Panc1 (cell line): Measurements from ENCODE around the gene STX19. TPM values are rescaled to one million over a fixed set of nuclear protein-coding genes. Genes with fewer than 3 reads are reported as not detected.

Source experiments
- ATAC-seq: fragments of 200-7000 bp; cut with Tn5 transposase; 2 replicates; pipeline ENCODE4 v1.9.1; 2020; ENCODE audit warnings: mild to moderate bottlenecking, moderate library complexity
- BruUV-seq: library from RNA; stranded (reverse); fragments of 400-500 nt; replicated peaks from 2 replicates; lab custom pipeline; 2021; lab: Mats Ljungman, UMichigan
- CTCF ChIA-PET: fragments of 300-600 bp; sonication (Branson Sonifier 250); formaldehyde crosslinking; loops from one replicate; lab custom pipeline; 2022; ENCODE audit warnings: antibody characterized with exemption; lab: Charles Lee
- POLR2A ChIA-PET: fragments of 300-600 bp; sonication (Branson Sonifier 250); formaldehyde crosslinking; loops from one replicate; lab custom pipeline; 2022; ENCODE audit warnings: antibody characterized with exemption; lab: Charles Lee
- DNase-seq: peaks from one replicate; pipeline ENCODE4 v3.0.0-alpha.2; 2010; ENCODE audit warnings: low read depth, low spot score
- H3K27ac ChIP-seq: 2 replicates; pipeline ENCODE4 v1.5.1; 2011; ENCODE audit warnings: mild to moderate bottlenecking, low read length, inconsistent platforms
- H3K27me3 ChIP-seq: fragments of 200-500 bp; sonication (Bioruptor generic); 2 replicates; pipeline ENCODE4 v1.6.0; 2014; ENCODE audit warnings: low read length, inconsistent platforms; ENCODE audit not compliant: control insufficient read depth, insufficient read depth
- H3K36me3 ChIP-seq: fragments of 200-500 bp; sonication (Bioruptor generic); 2 replicates; pipeline ENCODE4 v1.5.1; 2014; ENCODE audit warnings: inconsistent platforms, mild to moderate bottlenecking, low read length, moderate library complexity; ENCODE audit not compliant: control insufficient read depth, insufficient read depth
- H3K4me1 ChIP-seq: 2 replicates; pipeline ENCODE4 v1.5.1; 2011; ENCODE audit warnings: inconsistent platforms, mild to moderate bottlenecking, low read length, moderate library complexity; ENCODE audit not compliant: control insufficient read depth, insufficient read depth
- H3K4me3 ChIP-seq, 2 experiments: 2 replicates each; pipeline ENCODE4 v1.5.1; 2011 to 2012; ENCODE audit warnings: low read depth in 2 of 2, low read length in 2 of 2, mild to moderate bottlenecking in 2 of 2, inconsistent platforms in 1 of 2, moderate library complexity in 1 of 2
- H3K9me3 ChIP-seq: fragments of 200-500 bp; sonication (Bioruptor generic); 2 replicates; pipeline ENCODE4 v1.5.1; 2014; ENCODE audit warnings: low read depth, mild to moderate bottlenecking, inconsistent platforms, low read length, moderate library complexity; ENCODE audit not compliant: control insufficient read depth, insufficient read depth
- POLR2AphosphoS5 ChIP-seq: IDR thresholded peaks from 2 replicates; pipeline ENCODE4 v1.6.1; 2012; ENCODE audit warnings: mild to moderate bottlenecking, low read depth, low read length, moderate library complexity
- SIN3A ChIP-seq: IDR thresholded peaks from 2 replicates; pipeline ENCODE4 v1.6.1; 2012; ENCODE audit warnings: low read depth, mild to moderate bottlenecking, low read length, moderate library complexity, borderline replicate concordance; ENCODE audit not compliant: insufficient read depth
- TCF7L2 ChIP-seq: IDR thresholded peaks from 2 replicates; pipeline ENCODE4 v1.6.1; 2011; ENCODE audit warnings: mild to moderate bottlenecking, low read depth, low read length, inconsistent platforms
- in situ Hi-C: cut with HindIII; loops from 2 replicates; pipeline ENCODE4 v1.10.0; 2016; ENCODE audit warnings: low sequenced_read_pairs, low pct_unique_long_range_greater_than_20kb
- intact Hi-C: fragments of 100-400 bp; cut with micrococcal nuclease; formaldehyde crosslinking; loops from one replicate; pipeline ENCODE4 v1.10.0; 2022; ENCODE audit not compliant: unreplicated experiment
- total RNA-seq: library from RNA; stranded (reverse); gene quantifications from one replicate; pipeline ENCODE4 v1.2.1, GENCODE V29; 2021; ENCODE audit not compliant: unreplicated experiment
- TF ChIP-seq, protein P1 (sequence below), 2 experiments: IDR thresholded peaks; 2 replicates each; pipeline ENCODE4 v1.6.1; 2011 to 2012; ENCODE audit warnings: low read depth in 2 of 2, control low read depth in 1 of 2, low read length in 1 of 2, mild to moderate bottlenecking in 1 of 2, moderate library complexity in 1 of 2; ENCODE audit not compliant: insufficient read depth in 1 of 2
- TF ChIP-seq, protein P2 (sequence below): fragments of 450-650 bp; IDR thresholded peaks from 2 replicates; pipeline ENCODE4 v1.5.1; 2017; ENCODE audit warnings: mild to moderate bottlenecking

Gene STX19
- total RNA-seq, 1 experiment from 2014 or later: not detected

DNA sequence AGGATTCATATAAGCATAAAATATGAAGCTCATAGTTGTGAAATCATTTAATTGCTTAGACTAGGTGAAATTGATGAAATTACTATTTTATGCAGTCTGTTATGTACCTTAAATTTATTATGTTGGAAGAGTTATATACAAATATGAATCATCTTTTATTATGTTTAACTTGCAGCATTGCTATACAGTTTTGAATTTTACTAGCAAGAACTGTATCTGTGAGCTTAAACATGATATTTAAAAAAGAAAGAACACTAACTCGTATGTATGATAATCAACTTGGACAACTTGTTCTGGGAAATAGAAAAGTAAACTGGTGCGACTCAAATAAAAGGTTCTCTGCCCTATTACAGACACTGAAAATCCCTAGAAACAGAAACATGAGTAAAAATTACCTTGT lies 1.8 kb downstream of the STX19 start:
- no peaks in the 10 kb centered on the region for H3K9me3 ChIP-seq
- TF ChIP-seq TCF7L2 (no peak), SIN3A (no peak), POLR2AphosphoS5 (no peak)
- TF ChIP-seq, protein P1, sequence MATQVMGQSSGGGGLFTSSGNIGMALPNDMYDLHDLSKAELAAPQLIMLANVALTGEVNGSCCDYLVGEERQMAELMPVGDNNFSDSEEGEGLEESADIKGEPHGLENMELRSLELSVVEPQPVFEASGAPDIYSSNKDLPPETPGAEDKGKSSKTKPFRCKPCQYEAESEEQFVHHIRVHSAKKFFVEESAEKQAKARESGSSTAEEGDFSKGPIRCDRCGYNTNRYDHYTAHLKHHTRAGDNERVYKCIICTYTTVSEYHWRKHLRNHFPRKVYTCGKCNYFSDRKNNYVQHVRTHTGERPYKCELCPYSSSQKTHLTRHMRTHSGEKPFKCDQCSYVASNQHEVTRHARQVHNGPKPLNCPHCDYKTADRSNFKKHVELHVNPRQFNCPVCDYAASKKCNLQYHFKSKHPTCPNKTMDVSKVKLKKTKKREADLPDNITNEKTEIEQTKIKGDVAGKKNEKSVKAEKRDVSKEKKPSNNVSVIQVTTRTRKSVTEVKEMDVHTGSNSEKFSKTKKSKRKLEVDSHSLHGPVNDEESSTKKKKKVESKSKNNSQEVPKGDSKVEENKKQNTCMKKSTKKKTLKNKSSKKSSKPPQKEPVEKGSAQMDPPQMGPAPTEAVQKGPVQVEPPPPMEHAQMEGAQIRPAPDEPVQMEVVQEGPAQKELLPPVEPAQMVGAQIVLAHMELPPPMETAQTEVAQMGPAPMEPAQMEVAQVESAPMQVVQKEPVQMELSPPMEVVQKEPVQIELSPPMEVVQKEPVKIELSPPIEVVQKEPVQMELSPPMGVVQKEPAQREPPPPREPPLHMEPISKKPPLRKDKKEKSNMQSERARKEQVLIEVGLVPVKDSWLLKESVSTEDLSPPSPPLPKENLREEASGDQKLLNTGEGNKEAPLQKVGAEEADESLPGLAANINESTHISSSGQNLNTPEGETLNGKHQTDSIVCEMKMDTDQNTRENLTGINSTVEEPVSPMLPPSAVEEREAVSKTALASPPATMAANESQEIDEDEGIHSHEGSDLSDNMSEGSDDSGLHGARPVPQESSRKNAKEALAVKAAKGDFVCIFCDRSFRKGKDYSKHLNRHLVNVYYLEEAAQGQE (IDR thresholded peaks at IDR 0.05; ENCODE audit: insufficient read depth in 1 of 2, low read depth in 2 of 2, low read length in 1 of 2): no peak
- TF ChIP-seq, protein P2, sequence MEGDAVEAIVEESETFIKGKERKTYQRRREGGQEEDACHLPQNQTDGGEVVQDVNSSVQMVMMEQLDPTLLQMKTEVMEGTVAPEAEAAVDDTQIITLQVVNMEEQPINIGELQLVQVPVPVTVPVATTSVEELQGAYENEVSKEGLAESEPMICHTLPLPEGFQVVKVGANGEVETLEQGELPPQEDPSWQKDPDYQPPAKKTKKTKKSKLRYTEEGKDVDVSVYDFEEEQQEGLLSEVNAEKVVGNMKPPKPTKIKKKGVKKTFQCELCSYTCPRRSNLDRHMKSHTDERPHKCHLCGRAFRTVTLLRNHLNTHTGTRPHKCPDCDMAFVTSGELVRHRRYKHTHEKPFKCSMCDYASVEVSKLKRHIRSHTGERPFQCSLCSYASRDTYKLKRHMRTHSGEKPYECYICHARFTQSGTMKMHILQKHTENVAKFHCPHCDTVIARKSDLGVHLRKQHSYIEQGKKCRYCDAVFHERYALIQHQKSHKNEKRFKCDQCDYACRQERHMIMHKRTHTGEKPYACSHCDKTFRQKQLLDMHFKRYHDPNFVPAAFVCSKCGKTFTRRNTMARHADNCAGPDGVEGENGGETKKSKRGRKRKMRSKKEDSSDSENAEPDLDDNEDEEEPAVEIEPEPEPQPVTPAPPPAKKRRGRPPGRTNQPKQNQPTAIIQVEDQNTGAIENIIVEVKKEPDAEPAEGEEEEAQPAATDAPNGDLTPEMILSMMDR: no peak
- no peaks in the 10 kb centered on the region for H3K36me3 ChIP-seq
- no peak for DNase-seq
- CTCF ChIA-PET: no interaction called here
- intact Hi-C loops (no loop called here), in situ Hi-C loops (no loop called here)
- no peak for ATAC-seq
- BruUV-seq: no TSS peak
- H3K27ac ChIP-seq: no peak overlapping the region
- POLR2A ChIA-PET: no interaction called here
- no peaks in the 10 kb centered on the region; the same call in 1 of the 2 replicates for H3K4me1 ChIP-seq
- no peaks in the 10 kb centered on the region for H3K27me3 ChIP-seq
- no peak overlapping the region for H3K4me3 ChIP-seq

DNA sequence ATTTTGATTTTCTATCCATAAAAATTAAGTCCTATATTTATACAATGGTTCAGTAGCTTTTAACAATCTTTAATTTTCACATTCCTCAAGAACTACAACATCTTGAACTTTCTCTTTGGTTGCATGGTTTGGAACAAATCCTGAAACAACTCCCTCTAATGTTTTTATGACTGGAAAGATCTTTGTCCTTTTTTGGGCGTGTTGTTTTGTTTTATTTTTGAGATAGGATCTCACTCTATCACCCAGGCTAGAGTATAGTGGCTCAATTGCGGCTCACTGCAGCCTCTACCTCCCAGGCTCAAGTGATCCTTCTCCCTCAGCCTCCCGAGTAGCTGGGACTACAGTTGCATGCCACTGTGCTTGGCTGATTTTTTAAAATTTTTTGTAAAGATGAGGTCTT lies 4.0 kb downstream of the STX19 start:
- POLR2A ChIA-PET: no interaction called here
- Histone ChIP-seq H3K36me3 (no peaks in the 10 kb centered on the region), H3K4me3 (no peak overlapping the region), H3K27me3 (no peaks in the 10 kb centered on the region), H3K4me1 (no peaks in the 10 kb centered on the region; the same call in 1 of the 2 replicates), H3K27ac (no peak overlapping the region), H3K9me3 (no peaks in the 10 kb centered on the region)
- in situ Hi-C loops: no loop called here
- ATAC-seq (0 out of 2 replicates have a peak, but pooled peaks have one; percentile 34), DNase-seq (no peak)
- no peak for TF ChIP-seq TCF7L2
- TF ChIP-seq POLR2AphosphoS5: no peak
- no peak for TF ChIP-seq SIN3A
- TF ChIP-seq, protein P1 (IDR thresholded peaks at IDR 0.05; ENCODE audit: insufficient read depth in 1 of 2, low read depth in 2 of 2, low read length in 1 of 2): no peak
- TF ChIP-seq, protein P2: no peak
- no TSS peak for BruUV-seq
- CTCF ChIA-PET: no interaction called here
- intact Hi-C loops: no loop called here
